HG03558 (cell line): Measurements from ENCODE around the gene EML3.
A peak's percentile ranks its signal among the peaks of the same experiment; 100 is the strongest.
"Not testable (repeated sequence)": the region's sequence is repeated elsewhere in the genome, so short reads cannot be mapped to it uniquely, and the experiment has no call there.

Experiments used
- ATAC-seq: cut with Tn5 transposase; IDR thresholded peaks from one replicate; pipeline ENCODE4 v1.9.1; 2021; ENCODE audit warnings: moderate number of reproducible peaks; ENCODE audit not compliant: unreplicated experiment; ENCODE audit errors: extremely low read depth

EML3 gene

GRCh38 chr11:62600367-62601121 lies 12.0 kb downstream of the EML3 start:
- no peak for ATAC-seq

- ATAC-seq: no peak
These were observed 12.7 kb downstream of the EML3 start for GRCh38 chr11:62599901-62600300.

GRCh38 chr11:62599069-62599696 lies 13.4 kb downstream of the EML3 start:
- peak; percentile 28 for ATAC-seq

- ATAC-seq: no peak
These were observed 17.5 kb downstream of the EML3 start for GRCh38 chr11:62595124-62595523.

- no peak for ATAC-seq
These were observed 19.0 kb downstream of the EML3 start for GRCh38 chr11:62593434-62594044.

- no peak for ATAC-seq
These were observed 19.6 kb downstream of the EML3 start for GRCh38 chr11:62592989-62593421.

GRCh38 chr11:62592146-62592815 lies 20.3 kb downstream of the EML3 start:
- no peak for ATAC-seq

- peak; percentile 73 for ATAC-seq
These were observed 21.0 kb downstream of the EML3 start, which contains the start of gene TUT1 for GRCh38 chr11:62591448-62592145. Gene TUT1, minus strand, starts transcription at chr11:62591523. Its CDS starts 38 bp downstream, at chr11:62591485.

GRCh38 chr11:62588966-62589637 lies 23.5 kb downstream of the EML3 start:
- no peak for ATAC-seq

- ATAC-seq: not testable (repeated sequence)
These were observed 27.2 kb downstream of the EML3 start for GRCh38 chr11:62585356-62585755.

- ATAC-seq: not testable (repeated sequence)
These were observed 30.8 kb downstream of the EML3 start for GRCh38 chr11:62581735-62582134.

- ATAC-seq: no peak
These were observed 31.4 kb downstream of the EML3 start for GRCh38 chr11:62580959-62581715.

- no peak for ATAC-seq
These were observed 33.3 kb downstream of the EML3 start for GRCh38 chr11:62579252-62579651.

GRCh38 chr11:62578541-62578940 lies 34.0 kb downstream of the EML3 start:
- no peak for ATAC-seq

GRCh38 chr11:62577046-62577714 lies 35.4 kb downstream of the EML3 start:
- ATAC-seq: no peak

GRCh38 chr11:62575837-62576236 lies 36.7 kb downstream of the EML3 start:
- ATAC-seq: no peak

GRCh38 chr11:62575156-62575555 lies 37.4 kb downstream of the EML3 start:
- ATAC-seq: no peak

- no peak for ATAC-seq
These were observed 38.1 kb downstream of the EML3 start for GRCh38 chr11:62574363-62575071.
